IMR-90 (cell line): ENCODE results near the gene SLC17A8. TPM values are rescaled to one million over a fixed set of nuclear protein-coding genes. Genes with fewer than 3 reads are reported as not detected.

ENCODE experiments used
- ATAC-seq: fragments of 200-7000 bp; cut with Tn5 transposase; 2 replicates; pipeline ENCODE4 v1.9.1; 2020; ENCODE audit warnings: low read depth, mild to moderate bottlenecking, moderate library complexity
- BruUV-seq: library from RNA; stranded (reverse); fragments of 400-500 nt; replicated peaks from 2 replicates; lab custom pipeline; 2021; lab: Mats Ljungman, UMichigan
- CTCF ChIA-PET: fragments of 300-600 bp; formaldehyde crosslinking; extraction: SDS; loops from one replicate; lab custom pipeline; 2021; ENCODE audit warnings: antibody characterized with exemption; lab: Yijun Ruan, JAX
- POLR2A ChIA-PET: fragments of 300-600 bp; sonication (Branson Sonifier 250); formaldehyde crosslinking; loops from one replicate; lab custom pipeline; 2022; ENCODE audit warnings: antibody characterized with exemption; ENCODE audit not compliant: unreplicated experiment; lab: Charles Lee
- DNase-seq: peaks from one replicate; pipeline ENCODE4 v3.0.0; 2013
- H2AFZ ChIP-seq: replicated peaks from 2 replicates; pipeline ENCODE3; 2013; ENCODE audit warnings: low read length, mild to moderate bottlenecking; ENCODE audit not compliant: poor library complexity
- H2AK5ac ChIP-seq: 2 replicates; pipeline ENCODE4 v1.6.1; 2013; ENCODE audit warnings: low read depth, low read length, inconsistent platforms
- H2AK9ac ChIP-seq: replicated peaks from 2 replicates; pipeline ENCODE3; 2013; ENCODE audit warnings: mild to moderate bottlenecking, low read depth, low read length, moderate library complexity; ENCODE audit not compliant: poor library complexity
- H2BK120ac ChIP-seq: 2 replicates; pipeline ENCODE4 v1.6.1; 2013; ENCODE audit warnings: low read depth, low read length, inconsistent platforms
- H2BK15ac ChIP-seq: 3 replicates; pipeline ENCODE4 v1.6.1; 2013; ENCODE audit warnings: low read depth, low read length, inconsistent platforms
- H2BK20ac ChIP-seq: 2 replicates; pipeline ENCODE4 v1.6.1; 2013; ENCODE audit warnings: low read depth, mild to moderate bottlenecking, inconsistent platforms, low read length, moderate library complexity
- H2BK5ac ChIP-seq: 2 replicates; pipeline ENCODE4 v1.6.1; 2013; ENCODE audit warnings: mild to moderate bottlenecking, low read depth, low read length, inconsistent platforms; ENCODE audit not compliant: poor library complexity, severe bottlenecking
- H3K14ac ChIP-seq: replicated peaks from 2 replicates; pipeline ENCODE4 v1.6.1; 2013; ENCODE audit warnings: low read depth, low read length, inconsistent platforms
- H3K18ac ChIP-seq: 2 replicates; pipeline ENCODE4 v1.6.1; 2013; ENCODE audit warnings: low read depth, low read length, control low read depth
- H3K23ac ChIP-seq: 2 replicates; pipeline ENCODE4 v1.6.1; 2013; ENCODE audit warnings: low read depth, low read length, inconsistent platforms
- H3K27ac ChIP-seq: 2 replicates; pipeline ENCODE4 v1.5.1; 2013; ENCODE audit warnings: mild to moderate bottlenecking, control low read depth, low read length; ENCODE audit not compliant: insufficient read depth
- H3K27me3 ChIP-seq: 2 replicates; pipeline ENCODE4 v1.6.1; 2013; ENCODE audit warnings: low read length; ENCODE audit not compliant: control insufficient read depth, insufficient read depth
- H3K36me3 ChIP-seq: 2 replicates; pipeline ENCODE4 v1.6.1; 2013; ENCODE audit warnings: low read length, mixed read lengths; ENCODE audit not compliant: control insufficient read depth, insufficient read depth
- H3K4ac ChIP-seq: 2 replicates; pipeline ENCODE4 v1.6.1; 2013; ENCODE audit warnings: low read depth, low read length, inconsistent platforms
- H3K4me1 ChIP-seq: 2 replicates; pipeline ENCODE4 v1.6.1; 2013; ENCODE audit warnings: low read length, mixed read lengths; ENCODE audit not compliant: control insufficient read depth, insufficient read depth
- H3K4me2 ChIP-seq: 2 replicates; pipeline ENCODE4 v1.6.1; 2013; ENCODE audit warnings: low read depth, mild to moderate bottlenecking, control low read depth, low read length, moderate library complexity
- H3K4me3 ChIP-seq: 2 replicates; pipeline ENCODE4 v1.5.1; 2013; ENCODE audit warnings: low read depth, mild to moderate bottlenecking, control low read depth, low read length, moderate library complexity; ENCODE audit not compliant: insufficient read depth
- H3K56ac ChIP-seq: 2 replicates; pipeline ENCODE4 v1.6.1; 2013; ENCODE audit warnings: low read length, inconsistent platforms; ENCODE audit not compliant: insufficient read depth; ENCODE audit errors: extremely low read depth
- H3K79me1 ChIP-seq, 2 experiments: 2 replicates each; pipeline ENCODE4 v1.6.1; 2013; ENCODE audit warnings: low read length in 2 of 2, inconsistent platforms in 1 of 2, low read depth in 1 of 2
- H3K9ac ChIP-seq: 2 replicates; pipeline ENCODE4 v1.6.1; 2013; ENCODE audit warnings: low read depth, low read length, control low read depth
- H3K9me1 ChIP-seq: 2 replicates; pipeline ENCODE4 v1.6.1; 2013; ENCODE audit warnings: low read length, inconsistent platforms; ENCODE audit not compliant: insufficient read depth
- H3K9me3 ChIP-seq: 2 replicates; pipeline ENCODE4 v1.6.1; 2013; ENCODE audit warnings: low read length; ENCODE audit not compliant: control insufficient read depth, insufficient read depth
- H4K20me1 ChIP-seq: 2 replicates; pipeline ENCODE4 v1.6.1; 2013; ENCODE audit warnings: low read length, inconsistent platforms; ENCODE audit not compliant: insufficient read depth
- H4K5ac ChIP-seq: 2 replicates; pipeline ENCODE4 v1.6.1; 2013; ENCODE audit warnings: mild to moderate bottlenecking, low read depth, low read length, control low read depth
- H4K8ac ChIP-seq, 2 experiments: 2 replicates each; pipeline ENCODE4 v1.6.1; 2013; ENCODE audit warnings: low read depth in 2 of 2, low read length in 2 of 2, control low read depth in 1 of 2, inconsistent platforms in 1 of 2
- H4K91ac ChIP-seq: 2 replicates; pipeline ENCODE4 v1.6.1; 2013; ENCODE audit warnings: low read depth, low read length, inconsistent platforms; ENCODE audit not compliant: insufficient read depth
- BHLHE40 ChIP-seq: fragments of 150-350 bp; IDR thresholded peaks from 2 replicates; pipeline ENCODE4 v1.6.1; 2016; ENCODE audit warnings: mild to moderate bottlenecking, low read depth, low read length
- CTCF ChIP-seq: conservative IDR thresholded peaks from 2 replicates; pipeline ENCODE4 v1.5.1; 2012; ENCODE audit warnings: mild to moderate bottlenecking, low read depth, low read length, improper control_type of control experiment
- RCOR1 ChIP-seq: IDR thresholded peaks from 2 replicates; pipeline ENCODE4 v1.6.1; 2012; ENCODE audit warnings: mild to moderate bottlenecking, low read length, improper control_type of control experiment; ENCODE audit not compliant: insufficient replicate concordance
- WGBS, 2 experiments: methylation state at CpG; one replicate each; pipeline versions ENCODE4 v1.1.5 to v1.1.7; 2013; ENCODE audit warnings: missing lambda C conversion rate in 2 of 2; ENCODE audit not compliant: insufficient read length in 1 of 2; ENCODE audit errors: extremely low coverage in 2 of 2; 5-methylcytosine and 5-hydroxymethylcytosine counted together
- dilution Hi-C: fragments of 300-500 bp; cut with HindIII; formaldehyde crosslinking; loops from one replicate; pipeline ENCODE4 v1.14.3; 2018; ENCODE audit warnings: low sequenced_read_pairs; ENCODE audit not compliant: unreplicated experiment
- in situ Hi-C: fragments of 300-500 bp; cut with MboI; formaldehyde crosslinking; loops from 3 replicates; pipeline ENCODE4 v1.14.3; 2019; ENCODE audit warnings: low sequenced_read_pairs, inconsistent platforms, mixed read lengths
- intact Hi-C: fragments of 100-400 bp; cut with micrococcal nuclease; formaldehyde crosslinking; loops from 2 replicates; pipeline ENCODE4 v1.10.0; 2022
- polyA plus RNA-seq, 3 experiments: library from polyadenylated mRNA; depleted of rRNA; stranded (reverse); fragments of >200 nt; gene quantifications; 2 replicates each; pipeline ENCODE4 v1.2.3, GENCODE V29; 2012; ENCODE audit warnings: low replicate concordance in 1 of 3
- total RNA-seq: library from RNA; depleted of rRNA; stranded (reverse); fragments of >200 nt; gene quantifications from 2 replicates; pipeline ENCODE4 v1.2.3, GENCODE V29; 2012

The SLC17A8 gene
- total and polyA plus RNA-seq, 2 of the 4 experiments (the other 2 are of a cell fraction) = not detected

GRCh38 chr12:100461330-100461973 lies 104.6 kb downstream of the SLC17A8 start:
- Histone ChIP-seq H3K9ac (no peak overlapping the region), H4K20me1 (no peaks in the 10 kb centered on the region)
- ATAC-seq = no peak

More at GRCh38 chr12:100461330-100461973, 104.6 kb downstream of the SLC17A8 start:
- H3K36me3 ChIP-seq = no peaks in the 10 kb centered on the region
- no peak overlapping the region for H3K4ac ChIP-seq
- no peak overlapping the region for H3K18ac ChIP-seq
- no peak overlapping the region for H3K4me3 ChIP-seq
- no peak overlapping the region for H3K14ac ChIP-seq
- no peak overlapping the region for H2BK20ac ChIP-seq
- no peak overlapping the region for H2AFZ ChIP-seq
- POLR2A ChIA-PET = no interaction called here
- H3K79me1 ChIP-seq = no peaks in the 10 kb centered on the region
- no peak overlapping the region for H2AK5ac ChIP-seq
- intact Hi-C loops = no loop called here
- H3K23ac ChIP-seq = no peak overlapping the region
- H3K56ac ChIP-seq = no peak overlapping the region
- in situ Hi-C loops = no loop called here
- H3K4me2 ChIP-seq = no peak overlapping the region
- no peaks in the 10 kb centered on the region for H3K9me3 ChIP-seq
- dilution Hi-C loops = no loop called here
- no peak overlapping the region for H2AK9ac ChIP-seq
- no TSS peak for BruUV-seq
- no peak for DNase-seq
- no peak overlapping the region for H2BK15ac ChIP-seq
- no CpG with 5 or more reads among the region's 1 CpG for WGBS, 2 experiments
- H4K91ac ChIP-seq = no peak overlapping the region
- TF ChIP-seq BHLHE40 (no peak), CTCF (no peak), RCOR1 (no peak)
- no peak overlapping the region for H2BK5ac ChIP-seq
- H3K27ac ChIP-seq = no peak overlapping the region
- H4K5ac ChIP-seq = no peak overlapping the region
- H3K27me3 ChIP-seq = no peaks in the 10 kb centered on the region
- no peak overlapping the region for H2BK120ac ChIP-seq
- H3K4me1 ChIP-seq = no peaks in the 10 kb centered on the region
- no peaks in the 10 kb centered on the region for H3K9me1 ChIP-seq
- CTCF ChIA-PET = no interaction called here
- no peak overlapping the region for H4K8ac ChIP-seq
